Inflammatory macrophage treated with lipopolysaccharide for 4 hours (primary cell): Measurements from ENCODE around the gene ZNF746.
A peak's percentile ranks its signal among the peaks of the same experiment; 100 is the strongest.
"Not testable (repeated sequence)": the region's sequence is repeated elsewhere in the genome, so short reads cannot be mapped to it uniquely, and the experiment has no call there.

Experiments
- DNase-seq: peaks from one replicate; pipeline ENCODE4 v3.0.0-alpha.2; 2020

ZNF746 gene

DNA sequence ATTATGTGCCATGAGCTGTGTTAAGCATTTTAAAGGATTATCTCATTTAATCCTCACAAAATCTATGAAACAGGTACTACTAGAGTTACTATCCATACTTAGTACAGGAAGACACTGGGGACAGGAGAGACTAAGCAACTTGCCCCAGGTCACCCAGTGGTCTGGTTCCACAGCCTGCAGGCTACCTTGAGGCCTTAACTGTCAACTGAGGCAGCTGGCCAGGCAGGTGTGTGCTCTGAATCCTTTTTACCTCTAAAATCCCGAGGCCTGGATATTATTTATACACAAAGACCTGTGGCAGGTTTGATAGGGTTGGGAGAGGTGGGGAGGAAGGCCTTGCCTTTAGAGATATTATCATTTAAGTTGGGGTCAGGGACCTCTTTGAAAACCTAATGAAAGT lies 39.8 kb downstream of the ZNF746 start:
- no peak for DNase-seq

DNA sequence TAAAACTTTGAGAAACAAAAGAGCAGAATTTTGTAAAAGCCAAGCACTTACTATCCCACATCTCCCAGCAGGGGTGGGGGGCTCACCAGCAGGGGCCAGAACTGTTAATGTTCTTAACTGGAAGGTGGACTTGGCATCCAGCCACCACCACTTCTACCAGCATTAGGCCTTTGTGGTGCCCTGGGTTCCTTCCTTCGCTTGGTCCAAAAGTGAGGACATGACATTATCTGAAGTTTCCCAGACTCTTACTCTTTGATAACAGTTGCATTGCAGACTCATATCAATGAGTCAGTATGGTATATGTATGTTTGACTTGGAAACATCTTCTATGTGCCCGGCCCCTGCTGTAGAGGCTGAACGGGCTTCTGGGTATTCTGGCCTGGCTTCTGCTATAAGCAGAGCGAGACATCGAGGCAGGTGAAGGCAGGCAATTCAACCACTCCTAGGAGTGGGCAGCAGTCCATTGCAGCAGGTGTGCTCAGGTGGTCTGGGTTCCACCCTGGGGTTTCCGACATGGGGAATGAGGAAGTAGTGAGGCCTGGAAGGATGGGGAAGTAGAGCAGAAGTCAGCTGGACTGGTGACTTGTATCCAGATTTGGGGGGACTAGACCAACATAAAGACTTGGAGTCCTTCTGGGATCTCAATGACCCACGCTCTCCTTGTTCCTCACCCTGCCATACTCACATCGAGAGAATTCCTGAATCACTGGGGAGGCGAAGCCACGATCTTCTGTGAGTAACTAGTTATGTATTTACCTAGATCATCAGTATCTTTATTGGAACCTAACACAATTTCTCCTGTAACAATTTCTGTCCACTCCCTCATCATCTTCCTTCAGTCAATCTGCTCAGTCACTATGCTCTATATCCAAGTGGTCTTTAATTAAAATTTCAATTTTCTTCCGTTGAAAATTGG lies 40.8 kb downstream of the ZNF746 start:
- DNase-seq, result no peak

GRCh38 chr7:149455175-149455950 lies 42.2 kb downstream of the ZNF746 start:
- no peak for DNase-seq

DNA sequence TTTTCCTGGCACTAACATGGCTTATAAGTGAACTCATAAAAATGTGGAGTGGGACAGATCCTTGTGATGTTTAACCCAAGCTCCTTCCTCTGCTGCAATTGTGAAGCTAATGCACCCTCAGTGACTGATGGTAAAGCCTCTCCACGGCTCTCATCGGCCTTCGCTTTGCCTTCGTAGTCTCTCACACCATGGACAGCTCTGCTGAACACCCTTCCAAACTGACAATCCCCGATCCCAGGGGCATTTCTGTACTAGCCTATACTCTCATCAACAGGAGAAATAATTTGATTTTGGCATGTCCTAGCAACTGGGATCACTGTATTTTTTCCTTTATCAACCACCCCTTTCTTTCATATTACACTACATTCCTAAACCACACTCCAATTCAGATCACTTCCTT lies 42.9 kb downstream of the ZNF746 start:
- DNase-seq, result no peak

DNA sequence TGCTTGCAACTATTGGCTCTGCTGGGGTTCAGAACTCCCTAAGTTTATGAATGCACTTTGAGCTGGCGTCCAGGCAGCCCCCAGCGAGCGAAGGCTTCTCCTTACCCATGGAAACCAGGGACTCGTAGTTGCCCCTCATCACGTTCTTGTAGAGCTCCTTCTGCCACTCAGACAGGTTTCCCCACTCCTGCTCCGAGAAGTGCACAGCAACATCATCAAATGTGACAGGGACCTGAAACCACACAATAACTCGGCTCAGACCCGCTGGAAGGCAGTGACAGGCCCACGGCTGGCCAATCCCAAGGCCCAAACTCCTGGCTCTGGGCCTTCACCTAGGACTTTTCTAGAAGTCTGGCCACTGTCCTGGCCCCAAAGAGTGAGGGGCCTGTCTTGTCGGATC lies 43.6 kb downstream of the ZNF746 start:
- DNase-seq, result no peak

- no peak for DNase-seq
These were observed 46.8 kb downstream of the ZNF746 start for GRCh38 chr7:149450821-149451220.

DNA sequence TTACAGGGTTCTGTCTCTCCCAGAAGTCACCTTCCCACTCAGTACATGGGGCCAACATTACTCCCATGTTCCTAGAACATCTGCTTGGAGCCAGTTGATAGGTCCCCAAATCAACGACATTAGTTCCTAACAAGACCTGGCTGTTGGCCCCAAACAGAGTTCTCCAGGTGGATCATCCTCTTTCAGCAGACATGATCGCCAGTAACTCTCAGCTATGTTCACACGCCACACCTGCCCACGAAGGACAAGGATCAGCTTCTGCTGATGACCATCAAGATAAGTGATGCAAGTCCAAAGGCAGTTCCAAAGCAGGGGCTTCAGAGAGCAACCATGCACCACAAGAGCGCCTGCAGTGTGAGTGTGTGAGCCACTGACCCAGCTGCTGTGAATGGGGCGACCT lies 47.7 kb downstream of the ZNF746 start:
- DNase-seq, result no peak

- no peak for DNase-seq
These were observed 48.6 kb downstream of the ZNF746 start for GRCh38 chr7:149448961-149449360.

DNA sequence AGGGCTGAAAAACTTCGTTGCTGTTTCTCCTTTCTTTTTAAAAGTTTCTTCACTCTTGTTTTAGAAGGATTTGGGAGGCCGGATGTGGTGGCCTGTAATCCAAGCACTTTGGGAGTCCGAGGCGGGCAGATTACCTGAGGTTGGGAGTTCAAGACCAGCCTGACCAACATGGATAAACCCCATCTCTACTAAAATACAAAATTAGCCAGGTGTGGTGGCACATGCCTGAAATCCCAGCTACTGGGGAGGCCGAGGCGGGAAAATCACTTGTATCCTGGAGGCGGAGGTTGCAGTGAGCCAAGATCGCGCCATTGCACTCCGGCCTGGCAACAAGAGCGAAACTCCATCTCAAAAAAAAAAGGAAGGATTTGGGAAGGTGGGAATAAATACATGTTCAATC lies 51.6 kb downstream of the ZNF746 start:
- DNase-seq, result not testable (repeated sequence)

- no peak for DNase-seq
These were observed 53.3 kb downstream of the ZNF746 start for GRCh38 chr7:149444287-149444686.

DNA sequence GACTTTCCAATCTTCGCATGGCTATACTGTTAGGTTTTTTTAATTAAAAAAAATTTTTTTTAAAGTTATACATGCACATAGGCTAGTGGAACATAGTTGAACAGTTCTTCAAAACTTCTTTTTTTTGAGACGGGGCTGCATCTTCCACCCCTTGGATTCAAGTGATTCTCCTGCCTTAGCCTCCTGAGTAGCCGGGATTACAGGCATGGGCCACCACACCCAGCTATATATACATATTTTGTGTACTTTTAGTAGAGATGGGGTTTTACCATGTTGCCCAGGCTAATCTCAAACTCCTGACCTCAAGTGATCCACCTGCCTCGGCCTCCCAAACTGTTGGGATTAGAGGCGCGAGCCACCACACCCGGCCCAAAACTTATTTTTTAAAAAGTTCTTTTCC lies 54.1 kb downstream of the ZNF746 start:
- no peak for DNase-seq

DNA sequence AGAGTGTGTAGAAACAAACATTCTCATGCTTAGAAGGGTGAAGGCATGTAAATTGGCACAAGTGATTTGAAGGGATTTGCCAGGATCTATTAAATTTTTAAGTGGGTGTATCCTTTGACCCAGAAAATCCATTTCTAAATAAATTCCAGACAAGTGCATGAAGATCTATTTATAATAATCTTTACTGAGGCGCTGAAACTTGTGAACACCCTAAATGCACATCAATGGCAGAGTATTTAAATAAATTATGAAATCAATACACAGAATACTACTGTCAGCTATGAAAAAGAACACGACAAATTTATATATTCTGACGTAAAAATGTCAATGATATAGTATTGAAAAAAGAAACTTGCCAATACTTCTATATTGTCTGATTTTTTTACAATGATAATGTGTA lies 54.7 kb downstream of the ZNF746 start:
- no peak for DNase-seq

GRCh38 chr7:149440222-149440621 lies 57.4 kb downstream of the ZNF746 start:
- DNase-seq, result no peak

- DNase-seq, result no peak
These were observed 61.3 kb downstream of the ZNF746 start for GRCh38 chr7:149436358-149436757.

- DNase-seq, result no peak
These were observed 64.5 kb downstream of the ZNF746 start for GRCh38 chr7:149433124-149433523.

- no peak for DNase-seq
These were observed 65.4 kb downstream of the ZNF746 start for GRCh38 chr7:149432121-149432691.

DNA sequence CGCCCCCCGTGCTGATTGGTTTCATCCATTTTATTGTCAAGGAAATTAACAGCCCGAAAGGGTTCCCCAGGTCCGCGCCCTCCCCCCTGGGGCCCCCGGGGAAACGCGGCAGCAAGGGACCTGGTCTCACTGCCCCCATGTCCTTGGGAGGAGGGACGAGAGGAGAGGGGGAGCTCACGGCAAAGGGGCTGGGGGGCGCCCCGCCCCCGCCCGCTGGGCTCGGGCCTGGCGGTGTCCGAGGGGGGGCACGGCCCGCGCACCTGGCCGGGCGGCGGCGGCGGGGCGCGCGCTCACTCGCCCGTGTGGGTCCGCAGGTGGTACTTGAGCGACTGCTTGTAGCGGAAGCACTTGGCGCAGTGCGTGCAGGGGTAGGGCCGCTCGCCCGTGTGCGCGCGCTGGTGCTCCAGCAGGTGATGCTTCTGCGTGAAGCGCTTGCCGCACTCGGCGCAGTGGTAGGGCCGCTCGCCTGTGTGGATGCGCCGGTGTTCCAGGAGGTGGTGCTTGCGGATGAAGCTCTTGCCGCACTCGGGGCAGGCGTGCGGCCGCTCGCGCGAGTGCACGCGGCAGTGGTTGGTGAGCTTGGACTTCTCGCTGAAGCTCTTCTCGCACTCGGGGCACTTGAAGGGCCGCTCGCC lies 66.0 kb downstream of the ZNF746 start:
- DNase-seq, result no peak

DNA sequence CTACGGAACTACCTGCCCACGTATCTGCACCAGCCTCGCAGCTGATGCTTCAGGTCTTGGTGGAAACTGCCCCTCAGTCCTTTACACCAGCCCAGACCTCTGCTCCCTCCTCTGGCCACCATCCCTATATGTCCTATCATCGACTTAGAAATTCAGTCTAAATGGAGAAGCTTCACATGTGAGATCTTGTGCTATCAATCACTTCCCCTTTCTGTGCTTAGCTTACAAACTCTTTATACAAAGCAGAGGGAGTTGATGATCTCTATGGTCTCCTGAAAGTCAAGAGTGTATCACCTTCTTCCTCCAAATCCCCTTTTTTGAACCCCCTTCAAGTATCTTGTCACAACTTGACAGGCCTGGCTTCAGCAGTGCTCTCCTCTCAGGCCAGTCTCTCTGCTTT lies 67.4 kb downstream of the ZNF746 start:
- no peak for DNase-seq

- DNase-seq, result no peak
These were observed 69.7 kb downstream of the ZNF746 start for GRCh38 chr7:149427893-149428292.

DNA sequence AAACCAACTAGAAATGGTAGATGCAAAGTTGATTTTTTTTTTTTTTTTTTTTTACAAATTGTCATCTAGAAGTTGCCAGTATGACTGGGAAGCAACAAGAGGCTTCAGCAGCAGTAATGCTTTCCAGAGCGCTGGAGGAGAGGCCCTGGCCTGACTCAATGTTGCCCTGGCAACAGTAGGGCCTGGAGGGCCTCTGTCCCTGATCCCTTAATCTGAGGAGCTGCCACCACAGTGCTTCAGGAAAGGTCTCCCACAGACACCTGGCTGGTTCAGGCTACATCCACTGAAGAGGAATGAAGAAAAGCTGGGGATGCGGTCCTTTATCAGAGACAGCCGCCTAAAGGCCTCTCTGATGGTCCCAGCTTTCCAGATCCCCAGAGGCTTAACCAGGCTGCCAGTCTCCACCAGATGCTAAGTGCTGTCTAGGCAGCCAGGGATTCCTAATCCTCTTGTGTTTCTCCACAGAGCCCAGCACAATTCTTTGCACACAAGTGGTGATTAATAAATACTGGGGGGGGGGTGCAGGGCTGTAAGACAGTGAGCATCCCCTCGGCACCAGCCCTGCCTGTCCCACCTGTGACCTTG lies 70.4 kb downstream of the ZNF746 start:
- no peak for DNase-seq

DNA sequence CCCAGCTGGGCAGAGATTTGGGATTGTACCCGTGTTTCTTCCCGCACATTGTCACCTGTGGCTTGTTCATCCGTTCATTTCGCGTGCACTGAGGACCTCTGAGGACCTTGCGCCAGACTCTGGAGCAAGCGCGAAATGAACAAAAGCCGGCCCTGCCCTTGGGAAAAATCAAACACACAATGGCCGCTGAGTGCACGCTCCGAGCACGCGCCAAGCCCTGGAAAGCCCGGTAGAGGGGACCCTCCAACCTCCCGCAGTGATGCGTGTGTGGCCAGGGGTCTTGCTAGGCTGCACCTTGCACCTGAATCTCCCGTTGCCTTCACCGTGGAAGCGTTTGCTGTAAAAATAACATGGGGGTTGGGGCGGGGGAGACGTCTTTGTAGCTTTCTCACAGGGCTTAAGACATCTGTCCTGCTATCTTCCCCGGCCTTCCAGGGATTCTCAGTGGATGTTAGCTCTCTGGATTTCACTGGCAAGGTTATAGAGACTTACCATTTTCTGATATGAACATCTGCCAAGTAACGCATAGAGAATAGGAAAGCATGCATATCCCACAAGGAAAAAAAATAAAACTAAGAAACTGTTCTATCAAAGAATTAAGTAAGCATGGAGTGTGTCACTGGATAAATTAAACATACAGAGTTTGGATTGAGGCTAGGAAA lies 74.0 kb downstream of the ZNF746 start:
- DNase-seq, result no peak

- DNase-seq, result peak; percentile 15
These were observed 74.7 kb downstream of the ZNF746 start for GRCh38 chr7:149422914-149423301.
